NCI-H128 (cell line): ENCODE results near the gene RAMAC.
"Not testable (repeated sequence)": the region's sequence is repeated elsewhere in the genome, so short reads cannot be mapped to it uniquely, and the experiment has no call there.

Experiments used
- DNase-seq: peaks from one replicate; lab custom pipeline; 2025; ENCODE audit not compliant: unreplicated experiment; lab: John Stamatoyannopoulos, UW

RAMAC gene

GRCh38 chr15:82966671-82967071 is 19.3 kb upstream of the RAMAC start:
- DNase-seq: no peak

GRCh38 chr15:82968066-82968465 is 17.9 kb upstream of the RAMAC start:
- DNase-seq: no peak

GRCh38 chr15:82969353-82969752 is 16.7 kb upstream of the RAMAC start:
- no peak for DNase-seq

GRCh38 chr15:82970078-82970686 is 15.8 kb upstream of the RAMAC start:
- DNase-seq: no peak

- no peak for DNase-seq
Observed at GRCh38 chr15:82970696-82971095, 15.3 kb upstream of the RAMAC start.

GRCh38 chr15:82971218-82971984 is 14.6 kb upstream of the RAMAC start:
- DNase-seq: no peak

GRCh38 chr15:82972990-82973389 is 13.0 kb upstream of the RAMAC start:
- no peak for DNase-seq

GRCh38 chr15:82977076-82977475 is 8.9 kb upstream of the RAMAC start:
- no peak for DNase-seq

GRCh38 chr15:82978438-82978837 is 7.6 kb upstream of the RAMAC start:
- no peak for DNase-seq

- DNase-seq: no peak
Observed at GRCh38 chr15:82979726-82980125, 6.3 kb upstream of the RAMAC start.

- no peak for DNase-seq
Observed at GRCh38 chr15:82980981-82981380, 5.0 kb upstream of the RAMAC start.

GRCh38 chr15:82986442-82986780 is 401 bp downstream of the RAMAC start:
- no peak for DNase-seq

- DNase-seq: no peak
Observed at GRCh38 chr15:82992436-82992998, 6.5 kb downstream of the RAMAC start.

- no peak for DNase-seq
Observed at GRCh38 chr15:82993144-82993543, 7.1 kb downstream of the RAMAC start.

- no peak for DNase-seq
Observed at GRCh38 chr15:82995076-82995475, 9.1 kb downstream of the RAMAC start.

- DNase-seq: no peak
Observed at GRCh38 chr15:82995938-82996337, 9.9 kb downstream of the RAMAC start.

- no peak for DNase-seq
Observed at GRCh38 chr15:82999426-82999825, 13.4 kb downstream of the RAMAC start.

- no peak for DNase-seq
Observed at GRCh38 chr15:82999905-83000671, 14.1 kb downstream of the RAMAC start.

- not testable (repeated sequence) for DNase-seq
Observed at GRCh38 chr15:83000672-83001031, 14.6 kb downstream of the RAMAC start.

- DNase-seq: peak; percentile 14
Observed at GRCh38 chr15:83010709-83011270, 24.8 kb downstream of the RAMAC start.

GRCh38 chr15:83011271-83012075 is 25.5 kb downstream of the RAMAC start, which contains the start of gene C15orf40:
C15orf40 (minus strand) TSS chr15:83011639; CDS start chr15:83011607, 32 bp downstream.
- peak; percentile 77 for DNase-seq
